Gastrocnemius medialis (tissue), 4 donors: ENCODE results near the gene TBL1Y.

ENCODE experiments used
- CTCF ChIP-seq, 5 experiments: fragments of 450-650 bp in 3 of 5; fragments of 200-600 bp in 2 of 5; sonication (generic) in 2 of 5; IDR thresholded peaks in 4 of 5; conservative IDR thresholded peaks in 1 of 5; 1 replicate in 4 of 5; 2 replicates in 1 of 5; pipeline ENCODE4 v1.5.1; 2016 to 2019; ENCODE audit warnings: antibody characterized with exemption in 5 of 5, mild to moderate bottlenecking in 3 of 5, moderate library complexity in 3 of 5
- POLR2A ChIP-seq, 2 donors: fragments of 450-650 bp; IDR thresholded peaks; one replicate each; pipeline ENCODE4 v1.6.1; 2017; ENCODE audit warnings: antibody characterized with exemption in 2 of 2, mild to moderate bottlenecking in 2 of 2, moderate library complexity in 2 of 2

- TF ChIP-seq CTCF (IDR thresholded peaks at IDR 0.05 in 4 of 5, conservative IDR thresholded peaks at IDR 0.05 in 1 of 5) = no peak
- TF ChIP-seq POLR2A (IDR thresholded peaks at IDR 0.05) = no peak
Observed at GRCh38 chrY:6983221-6983620, 72.7 kb downstream of the TBL1Y start.
